OCI-LY1 (cell line): ENCODE data around the gene PKD2L2.

Experiments used
- H2AFZ ChIP-seq: fragments of 200-600 bp; sonication (generic), shearing (Covaris generic); 2 replicates; pipeline ENCODE4 v1.6.0; 2014; ENCODE audit warnings: antibody characterized with exemption, mild to moderate bottlenecking, low read length
- H3F3A ChIP-seq: fragments of 200-600 bp; sonication (generic), shearing (Covaris generic); 2 replicates; pipeline ENCODE4 v1.6.0; 2014; ENCODE audit warnings: mild to moderate bottlenecking, antibody characterized with exemption, low read length, moderate library complexity; ENCODE audit not compliant: insufficient read depth
- H3K27ac ChIP-seq: fragments of 200-600 bp; sonication (generic); 2 replicates; pipeline ENCODE4 v1.5.1; 2014; ENCODE audit warnings: low read length, mixed run types, mild to moderate bottlenecking, low read depth; ENCODE audit not compliant: poor library complexity, severe bottlenecking
- H3K27me3 ChIP-seq: fragments of 200-600 bp; sonication (generic); 2 replicates; pipeline ENCODE4 v1.6.0; 2014; ENCODE audit warnings: antibody characterized with exemption, mild to moderate bottlenecking, low read length, moderate library complexity; ENCODE audit not compliant: insufficient read depth
- H3K36me3 ChIP-seq: fragments of 200-600 bp; sonication (generic); 2 replicates; pipeline ENCODE4 v1.6.1; 2014; ENCODE audit warnings: mild to moderate bottlenecking, antibody characterized with exemption, low read length, moderate library complexity, mixed read lengths; ENCODE audit not compliant: insufficient read depth
- H3K4me1 ChIP-seq: fragments of 200-600 bp; sonication (generic); 2 replicates; pipeline ENCODE4 v1.5.1; 2014; ENCODE audit warnings: mild to moderate bottlenecking, low read length, moderate library complexity; ENCODE audit not compliant: insufficient read depth, severe bottlenecking
- H3K4me2 ChIP-seq: fragments of 200-600 bp; sonication (generic), shearing (Covaris generic); 2 replicates; pipeline ENCODE4 v1.6.1; 2014; ENCODE audit warnings: low read length
- H3K4me3 ChIP-seq: fragments of 200-600 bp; sonication (generic); 2 replicates; pipeline ENCODE4 v1.5.1; 2014; ENCODE audit warnings: low read length, low read depth, mild to moderate bottlenecking, mixed read lengths; ENCODE audit not compliant: poor library complexity, severe bottlenecking
- H3K79me2 ChIP-seq: fragments of 200-600 bp; shearing (Covaris generic); 2 replicates; pipeline ENCODE4 v1.6.1; 2016; ENCODE audit warnings: mixed run types, low read length, mixed read lengths; ENCODE audit not compliant: insufficient read depth
- H3K9ac ChIP-seq: fragments of 200-600 bp; sonication (generic), shearing (Covaris generic); 2 replicates; pipeline ENCODE4 v1.6.1; 2014; ENCODE audit warnings: mild to moderate bottlenecking, low read length, mixed read lengths
- H3K9me2 ChIP-seq: fragments of 200-600 bp; sonication (generic), shearing (Covaris generic); 2 replicates; pipeline ENCODE4 v1.6.1; 2014; ENCODE audit warnings: low read depth, mild to moderate bottlenecking, low read length, mixed read lengths
- H3K9me3 ChIP-seq: fragments of 200-600 bp; shearing (Covaris generic); 2 replicates; pipeline ENCODE4 v1.6.1; 2014; ENCODE audit warnings: low read length, mixed read lengths
- H4K20me1 ChIP-seq: fragments of 200-600 bp; sonication (generic), shearing (Covaris generic); 2 replicates; pipeline ENCODE4 v1.6.0; 2016; ENCODE audit warnings: mild to moderate bottlenecking, low read length; ENCODE audit not compliant: insufficient read depth
- EZH2 ChIP-seq: fragments of 200-600 bp; sonication (generic), shearing (Covaris generic); IDR thresholded peaks from 2 replicates; pipeline ENCODE4 v1.8.0; 2017; ENCODE audit warnings: borderline replicate concordance, mixed run types, mild to moderate bottlenecking, antibody characterized with exemption, low read length, moderate library complexity, mixed read lengths
- TF ChIP-seq, protein P1 (sequence below): fragments of 200-600 bp; sonication (generic), shearing (Covaris generic); IDR thresholded peaks from 2 replicates; pipeline ENCODE4 v1.5.1; 2017; ENCODE audit warnings: mild to moderate bottlenecking, antibody characterized with exemption, low read length, moderate library complexity, mixed read lengths

The PKD2L2 gene

DNA sequence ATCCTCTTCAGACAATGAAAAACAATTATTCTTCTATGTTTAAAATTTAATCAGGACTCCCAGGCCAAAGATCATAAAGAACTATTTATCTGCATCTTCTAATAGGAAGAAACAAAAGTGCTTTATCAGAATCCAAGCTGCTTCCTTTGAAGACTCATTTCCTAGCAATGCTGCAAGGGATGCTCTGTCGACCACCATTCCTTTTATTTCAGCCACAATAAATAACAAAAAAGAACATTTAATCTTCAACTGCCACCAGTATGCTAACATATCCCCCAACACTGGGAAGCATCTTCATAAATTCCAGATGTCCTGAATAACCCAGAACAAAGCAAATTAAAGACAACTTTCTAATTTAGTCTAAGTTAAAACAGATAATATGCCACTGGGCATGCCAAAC lies 68.7 kb downstream of the PKD2L2 start:
- H3K36me3 ChIP-seq, result peaks cover 58% of the 10 kb centered on the region

DNA sequence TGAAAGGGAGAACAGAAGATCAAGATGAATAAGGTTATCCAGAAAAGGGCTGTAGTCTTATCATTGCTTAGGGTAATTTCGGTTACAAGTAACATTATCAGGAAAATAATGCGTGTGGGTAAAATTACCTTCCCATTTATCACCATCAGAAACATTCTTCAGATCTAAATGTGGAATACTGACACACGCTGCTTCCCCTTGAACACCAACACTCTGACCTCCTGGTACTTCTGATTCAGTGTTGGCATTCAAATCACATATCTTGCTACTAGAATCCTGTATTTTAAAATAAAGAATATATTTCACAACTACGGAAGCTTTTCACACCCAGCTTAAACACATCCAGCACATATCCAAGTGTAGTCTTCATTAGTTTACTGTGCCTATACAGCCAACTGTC lies 70.2 kb downstream of the PKD2L2 start:
- TF ChIP-seq EZH2, result no peak
- TF ChIP-seq, protein P1, sequence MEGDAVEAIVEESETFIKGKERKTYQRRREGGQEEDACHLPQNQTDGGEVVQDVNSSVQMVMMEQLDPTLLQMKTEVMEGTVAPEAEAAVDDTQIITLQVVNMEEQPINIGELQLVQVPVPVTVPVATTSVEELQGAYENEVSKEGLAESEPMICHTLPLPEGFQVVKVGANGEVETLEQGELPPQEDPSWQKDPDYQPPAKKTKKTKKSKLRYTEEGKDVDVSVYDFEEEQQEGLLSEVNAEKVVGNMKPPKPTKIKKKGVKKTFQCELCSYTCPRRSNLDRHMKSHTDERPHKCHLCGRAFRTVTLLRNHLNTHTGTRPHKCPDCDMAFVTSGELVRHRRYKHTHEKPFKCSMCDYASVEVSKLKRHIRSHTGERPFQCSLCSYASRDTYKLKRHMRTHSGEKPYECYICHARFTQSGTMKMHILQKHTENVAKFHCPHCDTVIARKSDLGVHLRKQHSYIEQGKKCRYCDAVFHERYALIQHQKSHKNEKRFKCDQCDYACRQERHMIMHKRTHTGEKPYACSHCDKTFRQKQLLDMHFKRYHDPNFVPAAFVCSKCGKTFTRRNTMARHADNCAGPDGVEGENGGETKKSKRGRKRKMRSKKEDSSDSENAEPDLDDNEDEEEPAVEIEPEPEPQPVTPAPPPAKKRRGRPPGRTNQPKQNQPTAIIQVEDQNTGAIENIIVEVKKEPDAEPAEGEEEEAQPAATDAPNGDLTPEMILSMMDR, result no peak
- Histone ChIP-seq H2AFZ (no peak overlapping the region), H3K9ac (no peak overlapping the region), H3K36me3 (peaks cover 55% of the 10 kb centered on the region; the same call in 1 of the 2 replicates), H3K4me1 (no peaks in the 10 kb centered on the region), H3F3A (no peaks in the 10 kb centered on the region; the same call in 1 of the 2 replicates), H4K20me1 (no peaks in the 10 kb centered on the region), H3K4me2 (no peak overlapping the region), H3K4me3 (no peak overlapping the region), H3K79me2 (no peaks in the 10 kb centered on the region), H3K27me3 (no peaks in the 10 kb centered on the region), H3K9me3 (no peaks in the 10 kb centered on the region), H3K9me2 (no peaks in the 10 kb centered on the region), H3K27ac (no peak overlapping the region)

More for the DNA sequence above, 68.7 kb downstream of the PKD2L2 start:
- Histone ChIP-seq H3F3A (no peaks in the 10 kb centered on the region; the same call in 1 of the 2 replicates), H3K9me2 (no peaks in the 10 kb centered on the region), H3K9me3 (no peaks in the 10 kb centered on the region), H3K9ac (no peak overlapping the region), H3K4me3 (no peak overlapping the region), H3K27me3 (no peaks in the 10 kb centered on the region), H3K27ac (no peak overlapping the region), H2AFZ (no peak overlapping the region), H3K4me1 (no peaks in the 10 kb centered on the region), H3K4me2 (no peak overlapping the region), H3K79me2 (no peaks in the 10 kb centered on the region), H4K20me1 (no peaks in the 10 kb centered on the region)
- TF ChIP-seq, protein P1, result no peak
- no peak for TF ChIP-seq EZH2

DNA sequence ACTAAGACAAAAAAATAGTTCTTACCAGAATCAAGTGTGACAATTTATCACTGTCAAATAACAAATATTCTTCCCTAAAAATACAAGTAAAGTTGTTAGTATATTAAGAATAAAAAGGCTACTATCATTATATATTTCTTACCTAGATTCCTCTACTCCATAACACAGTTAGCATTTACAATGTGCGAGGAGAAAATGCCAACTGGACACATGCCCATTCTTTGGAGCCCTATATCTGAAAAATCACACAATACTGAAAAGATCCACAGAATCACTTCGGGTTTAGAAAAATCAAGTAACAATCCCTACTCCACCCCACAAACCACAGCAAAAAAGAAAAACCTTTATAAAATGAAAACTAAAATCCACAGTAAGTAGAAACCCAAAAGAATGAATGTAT lies 70.9 kb downstream of the PKD2L2 start:
- no peak overlapping the region for H3K4me2 ChIP-seq
- H4K20me1 ChIP-seq, result no peaks in the 10 kb centered on the region
- no peak overlapping the region for H2AFZ ChIP-seq
- H3K4me1 ChIP-seq, result no peaks in the 10 kb centered on the region
- no peaks in the 10 kb centered on the region; the same call in 1 of the 2 replicates for H3F3A ChIP-seq
- no peak overlapping the region for H3K9ac ChIP-seq
- no peaks in the 10 kb centered on the region for H3K27me3 ChIP-seq
- no peaks in the 10 kb centered on the region for H3K9me2 ChIP-seq
- H3K4me3 ChIP-seq, result no peak overlapping the region
- no peak for TF ChIP-seq EZH2
- TF ChIP-seq, protein P1, result no peak
- H3K9me3 ChIP-seq, result no peaks in the 10 kb centered on the region
- no peak overlapping the region for H3K27ac ChIP-seq
- H3K36me3 ChIP-seq, result peaks cover 59% of the 10 kb centered on the region; the same call in 1 of the 2 replicates
- no peaks in the 10 kb centered on the region for H3K79me2 ChIP-seq
